Amniotic stem cell (primary cell): ENCODE data around the gene LATS2.

Experiments
- DNase-seq: peaks from one replicate; lab custom pipeline; 2025; lab: John Stamatoyannopoulos, UW

Gene LATS2

DNA sequence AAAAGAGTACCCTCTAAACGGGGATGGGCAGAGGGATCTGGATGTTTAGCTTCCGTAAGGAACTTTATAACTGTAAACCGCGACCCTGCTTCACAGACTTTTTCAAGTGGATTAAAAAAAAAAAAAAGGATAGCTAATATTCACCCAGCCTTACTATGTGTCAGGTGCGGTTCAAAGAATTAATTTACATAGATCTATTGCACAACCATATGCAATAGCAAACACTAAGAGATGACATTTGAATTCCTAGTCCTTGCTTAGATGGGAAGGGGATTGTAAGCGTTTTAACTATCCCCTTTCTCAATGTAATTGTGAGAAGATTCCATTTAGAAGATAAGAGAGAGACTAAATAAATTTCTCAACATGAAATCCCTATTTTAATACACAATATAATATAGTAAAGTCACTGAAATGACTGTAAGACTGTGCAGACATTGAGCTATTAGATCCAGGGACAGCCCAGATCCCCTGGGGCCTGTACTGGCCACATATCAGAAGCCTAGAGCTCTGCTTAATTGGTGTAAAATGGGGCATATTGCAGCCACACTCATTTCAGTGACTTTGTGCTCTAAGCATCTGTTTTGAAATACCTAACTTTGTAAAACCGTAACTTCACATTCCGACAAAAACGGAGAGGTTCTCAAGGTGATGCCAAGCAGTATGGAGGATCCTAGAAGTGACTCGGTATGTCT is 13.6 kb downstream of the LATS2 start:
- DNase-seq, result no peak

- DNase-seq, result no peak
Measured at GRCh38 chr13:21047087-21047486, 14.3 kb downstream of the LATS2 start.

DNA sequence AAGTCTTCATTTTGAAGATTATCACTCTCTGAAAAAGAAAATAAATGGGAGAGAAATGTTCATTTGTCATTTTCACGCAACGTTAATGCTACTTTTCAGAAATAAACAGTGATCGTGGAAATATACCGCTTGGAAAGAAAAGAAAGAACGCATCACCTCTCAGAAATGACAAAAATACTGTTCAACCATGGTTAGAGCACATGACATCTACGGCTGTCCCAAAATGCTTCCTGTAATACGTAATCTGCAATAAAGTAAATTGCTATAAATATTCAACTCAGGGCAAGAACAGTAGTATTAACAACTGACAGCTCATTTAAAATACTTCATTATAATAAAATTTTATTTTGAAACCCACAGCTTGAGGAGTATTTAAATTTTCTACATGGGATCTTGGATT is 15.2 kb downstream of the LATS2 start:
- DNase-seq, result no peak

GRCh38 chr13:21045100-21045499 is 16.3 kb downstream of the LATS2 start:
- no peak for DNase-seq

GRCh38 chr13:21043898-21044297 is 17.5 kb downstream of the LATS2 start:
- no peak for DNase-seq

DNA sequence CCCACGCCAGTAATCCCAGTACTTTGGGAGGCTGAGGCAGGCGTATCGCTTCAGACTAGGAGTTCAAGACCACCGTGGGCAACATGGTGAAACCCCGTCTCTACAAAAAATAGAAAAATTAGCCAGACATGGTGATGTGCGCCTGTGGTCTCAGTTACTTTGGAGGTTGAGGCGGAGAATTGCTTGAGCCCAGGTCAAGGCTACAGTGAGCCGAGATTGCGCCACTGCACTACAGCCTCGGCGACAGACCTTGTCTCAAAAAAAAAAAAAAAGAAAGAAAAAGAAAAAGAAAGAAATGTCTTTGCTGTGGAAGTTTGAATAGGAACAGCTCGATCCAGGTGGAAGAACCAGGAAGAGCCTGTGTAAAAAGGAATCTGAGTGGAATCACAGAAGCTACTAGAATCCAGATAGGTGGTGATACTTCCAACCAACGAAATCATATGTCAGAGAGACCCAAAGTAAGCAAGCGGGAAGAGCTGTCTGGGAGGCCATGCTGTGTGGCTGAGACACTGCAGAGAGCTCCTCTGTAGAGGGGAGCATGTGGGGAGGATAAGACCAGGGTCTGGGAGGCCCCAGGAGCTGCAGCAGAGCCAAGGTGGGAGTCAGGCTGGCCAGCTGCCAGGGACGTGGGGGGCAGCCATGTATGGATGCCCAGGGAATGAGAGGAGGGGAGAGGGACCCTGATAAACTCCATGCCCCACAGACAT is 21.1 kb downstream of the LATS2 start:
- DNase-seq, result no peak

DNA sequence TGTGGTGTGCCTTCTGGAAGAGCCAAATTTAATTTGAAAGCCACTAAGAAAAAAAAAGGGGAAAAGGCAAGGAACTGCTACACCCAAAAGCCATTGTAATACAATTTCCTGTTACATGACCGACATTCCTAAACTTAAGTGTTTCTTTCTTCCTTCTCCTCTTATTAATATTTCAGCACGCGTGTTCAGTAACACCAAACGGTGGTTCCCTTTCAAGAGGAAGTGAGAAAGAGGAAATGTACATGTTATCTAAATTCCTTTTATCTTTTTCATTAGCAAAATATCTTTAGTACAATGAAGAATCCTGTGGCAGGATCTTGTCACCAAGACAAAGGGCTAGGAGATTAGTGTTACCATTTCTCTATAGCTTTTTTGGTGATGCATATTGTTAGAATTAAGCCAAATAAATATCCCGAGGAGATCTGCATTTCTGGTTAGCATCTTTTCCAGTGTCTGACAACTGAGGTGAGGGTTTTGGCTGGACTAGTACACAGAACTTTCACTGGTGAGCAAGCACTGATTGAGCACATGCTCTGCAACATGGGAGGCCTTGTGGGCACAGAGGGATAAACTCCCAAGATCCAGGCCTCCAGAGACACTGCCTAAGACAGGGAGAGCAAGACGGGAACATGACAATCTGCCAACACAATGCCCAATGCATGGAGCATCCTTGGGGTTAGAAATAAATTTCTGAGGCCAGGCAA is 22.1 kb downstream of the LATS2 start:
- no peak for DNase-seq

DNA sequence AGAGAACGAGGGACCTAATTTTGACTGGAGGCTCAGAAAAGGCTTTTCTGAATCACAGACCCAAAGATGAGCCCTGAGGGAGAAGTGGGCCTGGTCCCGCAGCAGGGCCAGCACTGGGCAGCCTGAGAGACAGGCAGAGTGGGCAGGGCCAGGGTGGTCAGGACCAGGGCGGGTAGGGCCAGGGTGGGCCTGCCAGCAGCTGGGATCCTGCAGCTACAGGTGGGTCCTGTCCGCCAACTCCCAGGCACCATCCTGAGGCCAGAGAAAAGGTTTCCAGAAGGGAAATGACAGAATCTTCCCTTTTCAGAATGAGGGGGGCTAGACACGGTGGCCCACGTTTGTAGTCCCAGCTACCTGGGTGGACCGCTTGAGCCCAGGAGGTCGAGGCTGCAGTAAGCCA is 23.7 kb downstream of the LATS2 start:
- DNase-seq, result no peak

GRCh38 chr13:21035498-21035897 is 25.9 kb downstream of the LATS2 start:
- DNase-seq, result no peak

- no peak for DNase-seq
Measured at GRCh38 chr13:21034603-21035191, 26.7 kb downstream of the LATS2 start.

DNA sequence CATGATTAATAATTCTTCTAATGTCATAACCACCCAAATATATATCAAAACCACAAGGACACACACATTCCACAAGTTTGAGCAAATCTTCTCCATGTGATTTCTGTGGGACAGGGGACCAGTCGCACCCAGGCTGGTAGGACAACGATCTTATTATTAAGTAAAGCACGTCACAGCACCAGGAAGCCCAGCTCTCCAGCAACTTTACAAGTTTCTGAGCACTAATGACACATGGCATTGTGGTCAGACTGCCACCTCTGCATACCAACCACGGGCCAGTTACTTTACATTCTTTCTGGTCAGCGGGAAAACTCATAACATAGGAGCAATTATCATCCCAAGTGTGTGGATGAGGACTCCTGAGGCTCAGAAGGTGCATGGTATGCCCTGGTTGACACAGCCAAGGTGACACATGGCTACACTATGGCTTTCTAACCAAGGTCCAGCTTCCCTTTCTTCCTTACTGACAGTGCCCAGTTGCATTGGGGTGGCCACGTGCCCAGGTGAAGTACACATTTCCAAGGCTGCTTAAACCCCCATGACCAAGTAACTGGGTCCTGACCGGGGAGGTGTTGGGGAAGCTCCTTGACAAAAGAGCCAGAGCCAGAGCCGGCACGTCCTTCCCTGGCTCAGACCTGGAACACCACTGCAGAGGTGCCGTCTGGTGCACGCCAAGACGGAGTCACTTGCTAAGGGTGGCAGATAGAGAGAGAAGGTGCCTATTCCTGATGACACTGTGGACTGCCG is 27.4 kb downstream of the LATS2 start:
- no peak for DNase-seq

GRCh38 chr13:21033212-21033840 is 28.1 kb downstream of the LATS2 start:
- no peak for DNase-seq

DNA sequence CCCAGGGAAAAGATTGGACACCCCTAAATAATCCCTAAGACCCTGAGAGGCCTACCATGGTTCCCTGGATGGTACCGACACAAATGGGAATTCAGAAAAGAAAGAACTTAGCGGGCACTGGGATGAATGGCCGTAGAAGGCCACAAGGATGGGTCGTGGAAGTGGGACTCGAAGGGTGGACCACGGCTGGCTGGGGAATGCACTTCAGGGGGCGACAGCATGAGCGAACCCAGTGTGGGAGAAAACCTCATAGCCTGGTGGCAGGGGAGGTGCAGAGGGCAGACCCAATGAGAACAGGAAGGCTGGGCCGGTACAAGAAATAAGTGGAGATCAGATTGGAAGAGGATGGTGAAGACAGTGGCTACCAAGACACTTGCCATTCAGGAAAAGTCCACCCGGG is 28.7 kb downstream of the LATS2 start:
- no peak for DNase-seq

GRCh38 chr13:21031594-21032275 is 29.7 kb downstream of the LATS2 start:
- DNase-seq, result no peak

DNA sequence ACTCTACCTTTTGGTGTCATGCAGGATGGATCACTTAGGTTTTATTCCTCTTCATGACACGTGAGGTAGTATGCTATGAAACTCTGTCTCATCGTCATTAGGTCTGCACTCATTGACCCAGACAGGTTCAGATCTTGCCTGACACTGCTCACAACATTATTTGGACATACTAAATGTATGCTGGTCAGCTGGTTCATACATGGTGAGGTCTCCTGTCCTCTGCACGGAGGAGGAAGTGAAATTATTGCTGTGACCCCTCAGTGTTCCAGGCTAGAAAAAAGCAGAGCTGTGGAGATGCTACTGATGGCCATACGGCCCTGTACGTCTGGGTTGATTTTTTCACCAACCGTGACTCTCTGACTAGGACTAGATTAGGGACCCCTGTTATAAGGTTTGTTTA is 35.8 kb downstream of the LATS2 start:
- DNase-seq, result no peak

DNA sequence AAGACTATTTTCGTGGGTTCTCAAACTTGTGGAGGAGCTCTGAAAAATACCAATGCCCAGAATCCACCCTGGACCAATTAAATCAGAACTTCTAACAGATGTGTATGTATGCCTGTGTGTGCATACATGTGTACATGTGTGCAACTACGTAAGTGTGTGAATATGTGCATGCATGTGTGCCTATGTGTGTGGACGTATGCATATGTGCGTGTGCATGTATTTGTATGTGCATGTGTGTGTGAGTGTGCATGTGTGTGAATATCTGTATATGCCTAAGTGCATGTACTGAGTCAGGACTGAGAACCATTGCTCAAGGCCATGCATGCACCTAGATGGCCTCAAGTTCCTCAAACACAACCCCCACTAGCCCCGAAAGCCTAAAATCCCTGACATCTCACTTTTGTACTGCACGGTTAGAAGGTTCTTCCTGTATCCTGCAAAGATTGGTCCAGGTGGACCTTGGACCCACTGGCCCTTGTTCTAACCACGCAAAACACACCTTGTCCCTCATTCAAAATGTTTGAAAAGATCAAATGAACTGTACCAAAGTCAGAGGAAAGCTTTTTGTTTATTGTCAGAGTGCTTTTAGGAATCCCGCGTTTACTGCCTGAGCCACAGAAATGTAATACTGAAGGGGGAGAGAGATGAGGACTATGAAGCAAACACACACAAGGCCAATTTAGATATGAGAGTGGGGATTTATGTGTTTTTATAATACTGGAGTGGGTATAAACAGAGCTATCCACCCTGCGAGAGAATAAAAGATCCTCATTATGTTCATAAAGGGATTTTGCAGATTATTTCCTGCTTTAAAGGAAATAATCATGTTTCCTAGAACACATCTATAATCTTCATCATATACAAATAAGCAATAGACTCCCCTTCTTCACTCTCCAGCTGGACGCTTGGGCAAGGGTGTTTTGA is 39.1 kb downstream of the LATS2 start:
- no peak for DNase-seq

GRCh38 chr13:21020581-21020980 is 40.8 kb downstream of the LATS2 start:
- DNase-seq, result no peak

DNA sequence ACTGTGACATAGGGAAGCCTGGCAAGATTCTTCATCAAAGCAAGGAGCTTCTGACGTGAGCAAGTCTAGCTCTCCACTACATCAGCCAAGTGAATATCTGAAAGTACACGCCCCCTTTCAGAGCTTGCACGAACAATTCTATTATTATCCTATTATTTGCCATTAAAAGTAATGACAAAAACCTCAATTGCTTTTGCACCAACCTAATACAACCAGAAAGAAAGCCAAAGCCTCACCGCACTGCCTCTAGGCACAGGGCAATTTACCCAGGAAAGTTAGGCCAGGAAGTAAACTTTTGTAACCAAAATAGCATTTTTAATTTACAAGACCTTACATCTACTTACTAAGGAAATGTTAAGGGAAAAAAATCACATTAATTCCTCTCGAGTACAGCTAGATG is 41.2 kb downstream of the LATS2 start:
- DNase-seq, result no peak

DNA sequence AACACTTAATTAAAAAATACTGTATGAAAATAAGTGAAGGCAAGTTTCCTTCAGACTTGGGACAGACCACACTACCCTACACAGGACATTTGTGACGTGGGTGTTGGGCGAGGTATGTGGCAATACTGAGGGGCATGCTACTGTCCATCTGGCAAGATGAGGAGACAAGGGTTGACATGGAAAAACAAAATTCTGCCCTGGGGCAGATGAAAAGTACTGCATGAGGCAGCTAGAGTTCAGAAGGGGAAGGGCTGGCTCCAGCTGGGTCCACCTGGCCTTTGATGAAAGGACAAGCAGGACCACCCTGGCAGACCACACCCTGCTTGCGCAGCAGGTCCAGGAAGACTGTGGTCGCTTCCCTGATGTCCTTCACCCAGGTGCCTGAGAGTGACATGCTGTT is 43.2 kb downstream of the LATS2 start:
- no peak for DNase-seq

GRCh38 chr13:21016487-21016886 is 44.9 kb downstream of the LATS2 start:
- DNase-seq, result no peak
